Measurements from ENCODE around the gene CRB3. TPM values are rescaled to one million over a fixed set of nuclear protein-coding genes. Genes with fewer than 3 reads are reported as not detected.

CRB3 gene
- total and polyA plus RNA-seq, 2 of the 4 experiments (the other 2 are of a cell fraction): not detected

DNA sequence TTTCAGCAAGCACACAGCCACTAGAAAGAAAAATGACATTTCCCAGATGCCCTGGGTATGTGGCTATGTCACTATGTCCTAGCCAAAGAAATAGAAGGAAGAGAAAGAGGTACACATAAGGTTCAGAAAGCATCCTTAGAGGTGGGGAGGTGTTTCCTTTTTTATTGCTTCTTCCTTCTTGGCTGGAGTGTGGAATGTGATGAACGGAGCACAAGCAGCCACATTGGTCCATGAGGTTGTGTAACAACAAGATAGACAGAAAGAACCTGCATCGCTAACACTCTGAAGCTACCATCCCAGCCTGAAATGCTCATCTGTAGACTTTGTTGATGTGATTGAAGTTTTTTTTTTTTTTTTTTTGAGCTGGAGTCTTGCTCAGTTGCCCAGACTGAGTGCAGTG, 11.2 kb upstream of the CRB3 start:
- Histone ChIP-seq H2AK9ac (replicated peaks; ENCODE audit: low read depth, low read length, poor library complexity) (no peak overlapping the region), H2AFZ (replicated peaks; ENCODE audit: low read length, poor library complexity) (no peak overlapping the region), H3K9me3 (ENCODE audit: control insufficient read depth, insufficient read depth, low read length) (peaks cover 10% of the 10 kb centered on the region; the same call in 1 of the 2 replicates), H4K20me1 (ENCODE audit: insufficient read depth, low read length) (no peaks in the 10 kb centered on the region), H3K9me1 (ENCODE audit: insufficient read depth, low read length) (no peaks in the 10 kb centered on the region), H2BK20ac (ENCODE audit: low read depth, low read length) (no peak overlapping the region), H3K4ac (ENCODE audit: low read depth, low read length) (no peak overlapping the region), H3K18ac (ENCODE audit: low read depth, low read length) (no peak overlapping the region), H4K8ac (ENCODE audit: low read depth in 2 of 2, low read length in 2 of 2) (no peak overlapping the region), H3K56ac (ENCODE audit: extremely low read depth, insufficient read depth, low read length) (no peak overlapping the region), H2AK5ac (ENCODE audit: low read depth, low read length) (no peak overlapping the region), H4K91ac (ENCODE audit: insufficient read depth, low read depth, low read length) (no peak overlapping the region), H3K9ac (ENCODE audit: low read depth, low read length) (no peak overlapping the region), H3K23ac (ENCODE audit: low read depth, low read length) (no peak overlapping the region), H2BK15ac (ENCODE audit: low read depth, low read length) (no peak overlapping the region), H3K4me3 (ENCODE audit: insufficient read depth, low read depth, low read length) (no peak overlapping the region), H2BK120ac (ENCODE audit: low read depth, low read length) (no peak overlapping the region), H3K27me3 (ENCODE audit: control insufficient read depth, insufficient read depth, low read length) (no peaks in the 10 kb centered on the region), H3K36me3 (ENCODE audit: control insufficient read depth, insufficient read depth, low read length) (peaks cover 16% of the 10 kb centered on the region), H3K27ac (ENCODE audit: insufficient read depth, low read length) (no peak overlapping the region), H3K14ac (replicated peaks; ENCODE audit: low read depth, low read length) (no peak overlapping the region), H4K5ac (ENCODE audit: low read depth, low read length) (no peak overlapping the region), H2BK5ac (ENCODE audit: low read depth, low read length, poor library complexity, severe bottlenecking) (no peak overlapping the region), H3K4me2 (ENCODE audit: low read depth, low read length) (no peak overlapping the region), H3K79me1 (ENCODE audit: low read depth in 1 of 2, low read length in 2 of 2) (no peaks in the 10 kb centered on the region), H3K4me1 (ENCODE audit: control insufficient read depth, insufficient read depth, low read length) (no peaks in the 10 kb centered on the region; the same call in 1 of the 2 replicates)
- no TSS peak for BruUV-seq (replicated peaks)
- ATAC-seq (ENCODE audit: low read depth) (no peak), DNase-seq (no peak)
- ChIA-PET CTCF (no interaction called here), POLR2A (ENCODE audit: unreplicated experiment) (interaction anchor here (0.5 kb wide), 1 partner anchor 354 kb away, joined by 5 read pairs; no protein-coding TSS in a partner anchor)
- intact Hi-C loops (cut with micrococcal nuclease): loop anchor here (10.0 kb wide), 1 partner anchor 658 kb away; the partner anchor contains the start of gene DUS3L
- in situ Hi-C loops (cut with MboI; ENCODE audit: low sequenced_read_pairs): no loop called here
- TF ChIP-seq CHD1 (IDR thresholded peaks at IDR 0.05; ENCODE audit: low read depth, low read length) (no peak), RCOR1 (IDR thresholded peaks at IDR 0.05; ENCODE audit: insufficient replicate concordance, low read length) (no peak), SMC3 (IDR thresholded peaks at IDR 0.05; ENCODE audit: low read depth, low read length) (no peak), RAD21 (IDR thresholded peaks at IDR 0.05; ENCODE audit: low read length) (no peak), CTCF (conservative IDR thresholded peaks at IDR 0.05; ENCODE audit: low read depth, low read length) (no peak), USF2 (IDR thresholded peaks at IDR 0.05; ENCODE audit: low read depth, low read length) (no peak), POLR2A (IDR thresholded peaks at IDR 0.05; ENCODE audit: low read depth, low read length) (no peak), CEBPB (IDR thresholded peaks at IDR 0.05; ENCODE audit: low read depth, low read length) (no peak), MAZ (IDR thresholded peaks at IDR 0.05; ENCODE audit: borderline replicate concordance, low read depth, low read length) (no peak), ELK1 (IDR thresholded peaks at IDR 0.05; ENCODE audit: borderline replicate concordance, low read depth, low read length) (no peak), MAFK (IDR thresholded peaks at IDR 0.05; ENCODE audit: low read depth, low read length) (no peak), MXI1 (IDR thresholded peaks at IDR 0.05; ENCODE audit: borderline replicate concordance, low read depth, low read length) (no peak), BHLHE40 (IDR thresholded peaks at IDR 0.05; ENCODE audit: low read depth, low read length) (no peak), RFX5 (IDR thresholded peaks at IDR 0.05; ENCODE audit: low read depth, low read length) (no peak), FOS (IDR thresholded peaks at IDR 0.05; ENCODE audit: low read depth, low read length) (no peak)
- dilution Hi-C loops (cut with HindIII; ENCODE audit: low sequenced_read_pairs, unreplicated experiment): no loop called here
- no CpG with 5 or more reads among the region's 2 CpGs for whole genome bisulfite sequencing, 2 experiments (ENCODE audit: extremely low coverage in 2 of 2, insufficient read length in 1 of 2)
